GM21526 (cell line): ENCODE results near the gene CMIP.

Experiments
- ATAC-seq: cut with Tn5 transposase; IDR thresholded peaks from one replicate; pipeline ENCODE4 v1.9.1; 2021; ENCODE audit warnings: moderate library complexity; ENCODE audit not compliant: unreplicated experiment, low FRiP score

CMIP gene

DNA sequence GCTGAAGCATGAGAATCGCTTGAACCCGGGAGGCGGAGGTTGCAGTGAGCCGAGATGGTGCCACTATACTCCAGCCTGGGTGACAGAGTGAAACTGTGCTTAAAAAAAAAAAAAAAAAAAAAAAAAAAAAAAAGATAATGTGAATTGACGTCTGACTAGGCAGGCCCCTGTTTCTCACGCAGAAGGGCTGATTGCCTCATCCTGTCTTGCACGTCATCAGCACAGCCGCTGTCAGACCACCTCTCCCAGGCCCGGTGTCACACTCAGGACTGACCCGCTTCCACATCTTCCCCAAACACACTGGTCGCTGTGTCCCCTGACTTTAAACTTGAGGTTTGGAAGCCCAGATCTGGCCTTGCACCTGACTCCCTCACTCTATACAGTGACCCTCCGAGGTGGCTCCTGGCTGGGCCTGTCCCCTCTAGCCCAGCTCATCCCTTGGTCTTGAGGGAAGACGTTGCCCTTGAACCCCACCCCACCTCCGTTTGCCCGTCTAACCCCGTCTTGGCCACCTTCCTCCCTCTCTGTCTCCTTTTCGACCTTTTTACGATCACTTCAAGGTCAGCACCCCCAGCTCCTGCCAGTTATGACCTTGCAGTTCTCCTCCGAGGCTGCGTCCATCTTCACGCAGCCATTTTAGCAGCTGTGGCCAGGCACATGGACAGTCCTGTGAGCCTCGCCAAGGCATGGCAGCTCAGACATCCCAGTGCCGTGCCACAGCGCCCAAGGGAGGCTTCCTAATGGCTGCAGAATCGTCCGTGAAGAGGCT is 184.6 kb downstream of the CMIP start:
- no peak for ATAC-seq

DNA sequence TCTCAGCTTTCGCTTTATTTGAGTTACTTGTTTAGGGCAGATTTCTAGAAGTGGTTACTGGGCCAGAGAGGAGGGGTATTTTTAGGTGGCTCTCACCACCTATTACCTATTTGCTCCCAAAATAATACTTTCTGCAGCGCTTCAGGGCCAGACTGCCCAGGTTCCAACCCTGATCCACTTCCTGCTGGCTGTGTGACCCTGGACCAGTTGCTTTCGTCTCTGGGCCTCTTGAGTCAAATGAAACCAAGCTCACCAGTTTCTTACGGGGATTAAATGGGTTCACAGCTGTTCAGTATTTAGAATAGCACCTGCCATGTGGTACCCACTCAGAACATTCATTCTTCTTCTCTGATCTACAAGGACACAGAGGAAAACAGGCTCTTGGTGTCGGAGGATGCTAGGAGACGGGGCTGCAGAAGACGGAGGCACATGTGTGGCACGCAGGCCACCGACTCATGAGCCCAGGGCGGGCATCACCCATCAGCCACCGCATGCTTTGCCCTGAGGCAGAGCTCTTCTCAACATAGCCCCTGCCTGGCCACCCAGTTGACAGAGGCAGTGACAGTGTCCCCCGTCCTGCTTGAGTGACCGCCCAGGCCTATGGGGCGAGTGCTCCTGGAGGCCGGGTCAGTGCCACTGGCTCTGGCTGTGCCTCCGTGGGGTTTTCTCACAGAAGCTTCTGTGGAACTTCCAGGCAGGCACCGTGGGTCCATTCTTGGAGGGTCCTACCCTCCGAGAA is 185.5 kb downstream of the CMIP start:
- no peak for ATAC-seq

GRCh38 chr16:81630635-81631031 is 186.0 kb downstream of the CMIP start:
- ATAC-seq = no peak

- ATAC-seq = no peak
Observed at GRCh38 chr16:81632392-81633146, 188.0 kb downstream of the CMIP start.

GRCh38 chr16:81633147-81633619 is 188.6 kb downstream of the CMIP start:
- no peak for ATAC-seq

DNA sequence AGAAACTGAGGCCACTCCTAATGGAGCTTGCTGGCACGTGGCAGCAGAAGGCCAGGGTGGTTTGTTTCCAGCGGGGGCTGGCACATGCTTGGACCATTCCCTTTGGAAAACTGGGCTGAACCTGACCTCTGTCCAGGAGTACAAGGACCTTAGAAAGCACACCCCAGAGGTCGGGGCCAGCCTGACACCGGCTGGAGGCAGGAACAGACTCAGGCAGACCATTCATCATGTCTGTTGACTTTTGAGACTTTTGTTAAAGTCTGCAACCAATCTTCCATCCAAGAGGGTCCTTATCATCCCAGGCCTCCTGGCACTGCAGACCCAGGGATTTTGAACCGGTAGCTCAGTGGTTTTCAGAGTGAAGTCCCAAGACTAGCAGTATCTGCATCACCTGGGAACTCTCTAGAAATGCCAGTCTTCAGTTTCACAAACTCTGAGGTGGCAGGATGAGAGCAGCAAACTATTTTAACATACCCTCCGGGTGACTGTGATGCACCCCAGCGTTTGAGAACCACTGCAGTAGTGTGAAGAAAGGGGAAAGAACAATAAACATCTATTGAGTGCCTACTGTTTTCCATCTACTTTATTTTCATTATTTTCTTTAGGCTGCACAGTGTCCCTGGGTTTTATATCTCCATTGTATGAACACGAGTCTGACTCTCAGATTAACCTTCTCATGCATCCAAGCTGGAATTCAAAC is 189.2 kb downstream of the CMIP start:
- ATAC-seq = no peak

DNA sequence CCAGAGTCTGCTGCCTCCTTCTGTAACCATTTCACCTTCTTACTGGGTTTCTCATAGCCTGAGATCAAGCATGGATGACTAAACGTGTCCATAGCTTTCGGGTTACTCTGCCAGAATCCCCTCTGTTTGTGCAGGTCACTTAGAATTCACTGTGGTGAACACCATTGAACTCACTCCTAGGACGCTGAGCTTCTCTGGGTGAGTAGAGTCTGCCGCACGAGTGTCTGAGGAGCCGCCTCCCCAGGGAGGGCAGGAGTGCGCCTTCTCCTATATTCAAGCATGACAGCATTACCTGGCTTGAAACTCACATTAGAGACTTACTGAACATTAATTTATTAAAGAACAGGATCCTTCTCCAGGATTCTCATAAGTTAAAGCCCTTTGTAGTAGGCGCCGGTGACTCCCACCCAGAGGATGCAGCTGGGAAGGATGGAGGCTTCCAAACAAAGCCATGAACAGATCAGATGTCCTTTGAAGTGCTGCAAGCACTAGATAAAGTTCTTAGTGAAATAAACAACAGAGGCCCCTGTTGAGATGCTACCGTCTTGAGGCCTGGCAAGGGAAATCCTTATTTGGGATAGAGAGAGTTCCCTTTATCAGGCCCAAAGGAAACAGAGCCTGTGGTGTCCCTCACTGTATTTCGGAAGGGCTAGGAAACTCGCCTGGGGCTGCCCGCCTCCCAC is 189.9 kb downstream of the CMIP start:
- ATAC-seq = no peak

DNA sequence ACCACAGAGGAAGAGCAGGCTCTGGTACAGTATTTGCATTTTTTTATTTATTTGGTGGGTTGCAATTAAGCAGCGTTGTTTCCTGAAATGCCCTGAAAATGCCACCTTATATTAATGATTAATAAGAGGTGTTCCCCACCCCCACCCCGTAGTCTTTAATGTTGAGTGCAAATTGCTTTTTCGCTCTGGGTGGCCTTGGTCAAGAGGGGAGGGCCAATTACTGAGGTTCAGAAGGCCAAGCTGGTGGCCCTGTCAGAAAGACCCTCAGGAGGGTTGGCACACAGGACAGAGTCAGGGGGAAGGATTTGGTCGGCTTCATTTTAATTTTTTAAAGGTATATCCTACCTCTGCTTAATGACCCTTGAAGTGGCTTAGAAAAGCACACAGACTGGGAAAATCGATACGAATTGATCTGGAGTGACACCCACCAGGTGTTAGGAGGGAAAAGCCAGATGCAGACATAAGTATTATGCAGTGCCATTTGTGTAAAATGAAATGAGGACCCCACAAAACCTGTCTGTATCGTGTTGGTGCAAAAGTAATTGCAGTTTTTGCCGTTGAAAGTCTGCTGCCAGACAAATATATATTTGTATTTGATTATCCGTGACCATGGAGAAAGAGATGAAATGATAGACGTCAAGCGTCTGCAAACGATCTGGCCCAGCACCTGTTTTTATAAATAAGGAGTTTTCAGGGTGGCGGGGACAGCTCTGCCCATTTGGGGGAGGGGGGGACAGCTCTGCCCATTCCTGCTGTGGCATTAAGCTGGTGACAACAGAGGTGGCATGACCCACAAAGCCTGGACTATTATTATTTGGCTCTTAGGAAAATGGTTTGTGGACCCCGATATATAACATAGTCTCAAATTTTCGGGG is 190.7 kb downstream of the CMIP start:
- ATAC-seq = no peak

DNA sequence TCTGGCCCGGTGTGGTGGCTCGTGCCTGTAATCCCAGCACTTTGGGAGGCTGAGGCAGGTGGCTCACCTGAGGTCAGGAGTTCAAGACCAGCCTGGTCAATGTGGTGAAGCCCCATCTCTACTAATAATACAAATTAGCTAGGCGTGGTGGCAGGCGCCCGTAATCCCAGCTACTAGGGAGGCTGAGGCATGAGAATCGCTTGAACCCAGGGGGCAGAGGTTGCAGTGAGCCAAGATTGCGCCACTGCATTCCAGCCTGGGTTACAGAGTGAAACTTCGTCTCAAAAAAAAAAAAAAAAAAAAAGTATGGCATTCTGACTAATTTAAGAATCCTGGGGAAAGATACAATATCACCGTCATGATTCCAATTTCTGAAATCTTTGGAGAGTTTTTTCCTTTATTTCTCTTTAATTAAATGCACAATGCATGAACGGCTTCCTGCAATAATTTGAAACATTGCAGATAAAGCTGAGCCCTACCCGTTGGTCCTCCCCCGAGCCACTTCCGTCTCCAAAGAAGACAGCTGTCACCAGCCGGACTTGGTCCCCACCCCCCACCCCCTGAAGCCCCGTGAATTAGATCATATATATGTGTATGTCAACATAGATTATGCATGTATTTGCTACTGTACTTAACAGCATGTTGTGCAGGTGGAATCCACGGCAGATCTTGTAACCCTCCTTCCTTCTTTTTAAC is 191.8 kb downstream of the CMIP start:
- ATAC-seq = no peak

- ATAC-seq = no peak
Observed at GRCh38 chr16:81637336-81638235, 193.0 kb downstream of the CMIP start.

GRCh38 chr16:81638286-81638945 is 193.8 kb downstream of the CMIP start:
- ATAC-seq = no peak

DNA sequence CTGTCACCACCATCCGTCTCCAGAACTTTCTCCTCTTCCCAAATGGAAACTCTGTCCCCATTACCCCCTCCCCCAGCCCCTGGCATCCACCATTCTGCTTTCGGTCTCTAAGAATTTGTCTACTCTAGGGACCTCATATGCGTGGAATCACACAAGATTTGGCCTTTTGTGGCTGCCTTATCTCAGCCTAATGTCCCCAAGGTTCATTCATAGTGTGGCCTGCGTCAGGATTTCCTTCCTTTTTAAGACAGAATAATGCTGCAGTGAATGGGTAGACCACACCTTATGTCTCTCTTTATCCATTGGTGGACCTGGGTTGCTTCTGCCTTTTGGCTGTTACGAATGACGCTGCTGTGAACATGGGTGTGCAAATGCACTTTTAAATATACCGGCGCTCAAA is 194.7 kb downstream of the CMIP start:
- no peak for ATAC-seq

- no peak for ATAC-seq
Observed at GRCh38 chr16:81639931-81640680, 195.5 kb downstream of the CMIP start.

- no peak for ATAC-seq
Observed at GRCh38 chr16:81640681-81641070, 196.1 kb downstream of the CMIP start.

DNA sequence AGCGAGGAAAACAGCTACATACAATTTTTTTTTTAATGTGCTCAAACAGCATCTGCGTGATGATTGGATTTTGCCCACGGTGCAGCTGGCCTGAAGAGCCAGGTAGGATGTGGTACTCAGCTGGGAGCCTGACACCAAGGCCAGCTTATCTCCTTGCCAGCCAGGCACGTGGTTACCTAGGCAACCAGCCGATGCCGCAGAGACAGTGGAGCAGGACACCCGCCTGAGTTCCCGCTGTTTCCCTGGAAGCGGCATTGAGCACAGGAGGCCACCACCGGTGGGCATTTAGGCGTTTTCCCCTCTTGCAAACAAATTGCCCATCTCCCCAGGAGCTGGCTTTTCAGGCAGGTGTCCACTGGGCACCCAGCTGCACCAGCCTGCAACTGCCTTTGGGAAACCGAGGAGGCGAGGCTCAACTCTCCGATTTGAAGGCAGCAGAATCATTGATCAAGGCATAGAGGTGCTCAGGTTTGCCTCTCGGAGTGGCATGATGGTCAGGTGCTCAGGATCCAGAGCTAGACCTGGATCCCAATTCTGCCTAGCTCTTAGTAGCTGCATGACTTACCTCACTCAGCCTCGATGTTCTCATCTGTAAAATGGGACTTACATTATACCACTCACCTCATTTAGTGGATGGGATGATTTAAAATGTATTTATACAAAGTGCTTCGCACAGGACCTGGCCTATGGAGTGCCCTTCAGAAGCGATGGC is 196.9 kb downstream of the CMIP start:
- ATAC-seq = no peak

DNA sequence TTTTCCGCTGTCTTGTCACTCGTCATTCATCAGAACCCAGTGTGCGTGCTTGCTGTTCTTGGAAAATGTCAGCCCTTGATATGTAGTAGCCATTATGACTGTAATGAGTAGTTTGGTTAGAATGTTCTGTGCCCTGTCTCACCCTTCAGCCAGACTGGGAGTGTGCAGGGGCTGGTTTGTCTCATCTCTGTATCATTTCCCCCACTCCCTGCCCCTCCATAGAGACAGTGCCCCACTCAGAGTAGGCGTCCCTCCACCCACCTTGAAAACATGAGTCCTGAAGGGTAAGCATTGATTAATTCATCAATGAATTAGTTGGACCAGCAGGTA is 197.5 kb downstream of the CMIP start:
- no peak for ATAC-seq
